ENCODE results near the gene KANSL1.

GRCh38 chr17:46139432-46140210, 53.6 kb downstream of the KANSL1 start:
- TF ChIP-seq, protein P1, sequence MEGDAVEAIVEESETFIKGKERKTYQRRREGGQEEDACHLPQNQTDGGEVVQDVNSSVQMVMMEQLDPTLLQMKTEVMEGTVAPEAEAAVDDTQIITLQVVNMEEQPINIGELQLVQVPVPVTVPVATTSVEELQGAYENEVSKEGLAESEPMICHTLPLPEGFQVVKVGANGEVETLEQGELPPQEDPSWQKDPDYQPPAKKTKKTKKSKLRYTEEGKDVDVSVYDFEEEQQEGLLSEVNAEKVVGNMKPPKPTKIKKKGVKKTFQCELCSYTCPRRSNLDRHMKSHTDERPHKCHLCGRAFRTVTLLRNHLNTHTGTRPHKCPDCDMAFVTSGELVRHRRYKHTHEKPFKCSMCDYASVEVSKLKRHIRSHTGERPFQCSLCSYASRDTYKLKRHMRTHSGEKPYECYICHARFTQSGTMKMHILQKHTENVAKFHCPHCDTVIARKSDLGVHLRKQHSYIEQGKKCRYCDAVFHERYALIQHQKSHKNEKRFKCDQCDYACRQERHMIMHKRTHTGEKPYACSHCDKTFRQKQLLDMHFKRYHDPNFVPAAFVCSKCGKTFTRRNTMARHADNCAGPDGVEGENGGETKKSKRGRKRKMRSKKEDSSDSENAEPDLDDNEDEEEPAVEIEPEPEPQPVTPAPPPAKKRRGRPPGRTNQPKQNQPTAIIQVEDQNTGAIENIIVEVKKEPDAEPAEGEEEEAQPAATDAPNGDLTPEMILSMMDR (IDR thresholded peaks at IDR 0.05): no peak
- no peak for TF ChIP-seq POLR2A (IDR thresholded peaks at IDR 0.05)
- TF ChIP-seq EP300 (IDR thresholded peaks at IDR 0.05): no peak
